Left renal pelvis (tissue), 4 donors: ENCODE results near the gene UHRF2. TPM values are rescaled to one million over a fixed set of nuclear protein-coding genes. Genes with fewer than 3 reads are reported as not detected.
"Not testable (repeated sequence)": the region's sequence is repeated elsewhere in the genome, so short reads cannot be mapped to it uniquely, and the experiment has no call there.

Experiments
- DNase-seq, 4 donors: peaks; one replicate each; pipeline ENCODE4 v3.0.0-alpha.2; 2013; ENCODE audit warnings: low read depth in 4 of 4, low spot score in 3 of 4
- polyA plus RNA-seq, 4 donors: library from polyadenylated mRNA; unstranded; fragments of 120-200 nt; gene quantifications; one replicate each; pipeline ENCODE4 v1.2.1, GENCODE V29; 2013; ENCODE audit not compliant: insufficient read length in 4 of 4

UHRF2 gene
- polyA plus RNA-seq, 4 donors, result 58.3 to 75.4 (median 71.8) TPM

- no peak for DNase-seq
Measured at GRCh38 chr9:6428940-6429889, 16.2 kb downstream of the UHRF2 start.

DNA sequence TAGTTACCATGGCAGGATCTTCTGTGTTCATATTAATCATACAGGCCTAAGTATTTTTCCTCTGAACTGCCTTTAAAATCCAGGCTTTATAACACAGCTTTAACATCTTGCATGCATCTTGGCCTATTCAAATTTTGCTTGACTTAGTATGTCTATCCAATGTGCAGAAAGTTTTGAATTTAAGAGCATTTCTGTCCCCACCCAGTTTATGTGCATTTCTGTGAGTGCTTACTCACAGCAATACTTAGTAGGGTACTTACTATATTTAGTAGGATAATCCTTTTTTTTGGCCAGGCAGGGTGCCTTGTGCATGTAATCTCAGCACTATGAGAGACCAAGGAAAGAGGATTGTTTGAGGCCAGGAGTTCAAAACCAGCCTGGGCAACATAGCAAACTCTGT is 18.0 kb downstream of the UHRF2 start:
- DNase-seq, result no peak

- no peak for DNase-seq
Measured at GRCh38 chr9:6433410-6433809, 20.4 kb downstream of the UHRF2 start.

DNA sequence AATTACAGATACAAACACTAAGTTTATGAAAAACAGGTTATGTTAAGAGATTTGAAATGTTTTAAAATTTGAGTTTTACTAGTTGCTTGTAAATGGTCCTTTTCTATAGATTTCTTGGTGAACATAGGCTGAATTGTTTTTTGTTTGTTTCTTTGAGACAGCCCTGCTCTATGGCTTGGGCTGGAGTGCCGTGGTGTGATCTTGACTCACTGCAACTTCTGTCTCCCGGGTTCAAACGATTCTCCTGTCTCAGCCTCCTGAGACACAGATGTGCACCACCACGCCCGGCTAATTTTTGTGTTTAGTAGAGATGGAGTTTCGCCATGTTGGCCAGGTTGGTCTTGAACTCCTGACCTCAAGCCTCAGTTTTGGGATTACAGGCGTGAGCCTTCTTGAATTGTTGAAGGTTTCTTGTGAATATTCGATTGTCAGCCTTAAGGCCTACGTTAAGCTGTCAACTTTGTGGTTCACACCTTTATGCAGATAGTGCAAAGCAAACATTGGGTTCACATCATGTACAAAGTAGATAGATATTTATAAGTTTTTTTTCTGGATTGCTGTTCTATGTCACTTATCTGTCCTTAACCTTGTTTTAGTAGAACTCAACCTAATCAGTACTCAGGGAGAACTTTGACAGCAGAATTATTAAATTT is 26.2 kb downstream of the UHRF2 start:
- no peak for DNase-seq

DNA sequence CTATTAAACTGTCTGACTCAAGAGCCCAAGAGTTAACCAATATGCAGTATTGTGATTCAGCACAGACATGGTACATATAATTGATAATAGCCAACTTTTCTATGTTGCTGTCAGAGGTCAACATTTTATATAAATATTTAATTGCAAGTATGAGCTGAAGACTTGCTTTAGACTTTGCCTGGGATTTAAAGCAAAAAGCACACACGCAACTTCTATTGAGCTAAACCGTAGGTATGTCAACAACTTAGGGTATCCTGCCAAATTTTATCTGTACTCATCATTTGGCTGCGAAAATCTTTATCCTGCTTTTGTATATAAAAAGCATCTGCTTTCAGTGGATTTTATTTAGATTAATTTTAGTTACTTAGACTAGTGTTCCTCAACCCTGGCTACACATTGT is 27.4 kb downstream of the UHRF2 start:
- DNase-seq, result no peak

GRCh38 chr9:6441269-6441668 is 28.3 kb downstream of the UHRF2 start:
- DNase-seq, result no peak

DNA sequence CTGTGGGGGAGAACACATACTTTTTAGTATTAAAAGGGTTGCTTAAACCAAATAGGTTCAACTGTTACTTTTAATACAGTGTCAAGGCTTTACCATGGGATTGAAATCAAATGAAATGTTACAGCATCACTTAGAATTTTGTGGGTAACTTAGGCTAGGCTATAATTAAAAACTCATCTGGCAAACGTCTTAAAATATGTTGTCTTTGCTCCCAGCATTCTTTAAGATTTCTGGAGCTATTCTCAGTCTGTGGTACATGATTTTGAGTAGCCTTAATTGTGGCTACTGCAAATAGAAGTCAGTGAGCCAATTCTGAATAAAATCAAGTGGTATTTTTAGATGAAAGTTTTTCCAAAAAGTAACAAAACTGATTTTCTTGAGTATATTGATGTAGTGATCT is 30.7 kb downstream of the UHRF2 start:
- DNase-seq, result no peak

GRCh38 chr9:6444128-6444527 is 31.1 kb downstream of the UHRF2 start:
- DNase-seq, result no peak

DNA sequence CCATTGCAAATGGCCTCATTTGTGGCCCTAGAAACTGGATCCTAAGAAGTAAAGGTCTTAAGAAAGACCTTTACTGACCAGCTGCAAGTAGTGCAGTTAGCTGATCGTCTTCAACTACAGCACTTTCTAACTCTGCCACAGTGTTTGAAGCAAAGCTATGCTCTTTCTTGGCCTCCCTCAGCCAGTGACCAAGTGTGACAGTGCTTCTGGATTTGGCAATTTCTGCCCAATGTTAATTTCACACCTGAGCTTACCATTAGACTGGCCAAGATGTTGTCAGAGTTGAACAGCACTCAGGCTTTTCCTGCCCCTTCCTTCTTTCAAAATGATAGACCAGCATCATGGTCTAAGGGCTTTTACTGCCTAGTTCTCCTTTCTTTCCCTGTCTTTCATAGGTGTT is 36.1 kb downstream of the UHRF2 start:
- no peak for DNase-seq

GRCh38 chr9:6449645-6450044 is 36.6 kb downstream of the UHRF2 start:
- no peak for DNase-seq

GRCh38 chr9:6450641-6451375 is 37.8 kb downstream of the UHRF2 start:
- no peak for DNase-seq

DNA sequence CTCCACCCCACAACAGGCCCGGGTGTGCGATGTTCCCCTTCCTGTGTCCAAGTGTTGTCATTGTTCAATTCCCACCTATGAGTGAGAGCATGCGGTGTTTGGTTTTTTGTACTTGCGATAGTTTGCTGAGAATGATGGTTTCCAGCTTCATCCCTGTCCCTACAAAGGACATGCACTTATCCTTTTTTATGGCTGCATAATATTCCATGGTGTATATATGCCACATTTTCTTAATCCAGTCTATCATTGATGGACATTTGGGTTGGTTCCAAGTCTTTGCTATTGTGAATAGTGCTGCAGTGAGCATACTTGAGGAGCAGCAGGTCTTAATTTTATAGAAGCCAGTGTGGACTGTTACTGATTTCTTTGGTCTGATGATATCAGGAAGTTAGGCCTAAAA is 42.3 kb downstream of the UHRF2 start:
- not testable (repeated sequence) for DNase-seq

DNA sequence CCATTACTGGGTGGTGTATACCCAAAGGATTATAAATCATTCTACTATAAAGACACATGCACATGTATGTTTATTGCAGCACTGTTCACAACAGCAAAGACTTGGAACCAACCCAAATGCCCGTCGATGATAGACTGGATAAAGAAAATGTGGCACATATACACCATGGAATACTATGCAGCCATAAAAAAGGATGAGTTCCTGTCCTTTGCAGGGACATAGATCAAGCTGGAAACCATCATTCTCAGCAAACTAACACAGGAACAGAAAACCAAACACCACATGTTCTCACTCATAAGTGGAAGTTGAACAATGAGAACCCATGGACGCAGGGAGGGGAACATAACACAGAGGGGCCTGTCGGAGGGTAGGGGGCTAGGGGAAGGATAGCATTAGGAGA is 45.7 kb downstream of the UHRF2 start:
- not testable (repeated sequence) for DNase-seq

- no peak for DNase-seq
Measured at GRCh38 chr9:6459718-6460117, 46.7 kb downstream of the UHRF2 start.

GRCh38 chr9:6460189-6460768 is 47.3 kb downstream of the UHRF2 start:
- no peak for DNase-seq

- no peak for DNase-seq
Measured at GRCh38 chr9:6461619-6462018, 48.6 kb downstream of the UHRF2 start.

DNA sequence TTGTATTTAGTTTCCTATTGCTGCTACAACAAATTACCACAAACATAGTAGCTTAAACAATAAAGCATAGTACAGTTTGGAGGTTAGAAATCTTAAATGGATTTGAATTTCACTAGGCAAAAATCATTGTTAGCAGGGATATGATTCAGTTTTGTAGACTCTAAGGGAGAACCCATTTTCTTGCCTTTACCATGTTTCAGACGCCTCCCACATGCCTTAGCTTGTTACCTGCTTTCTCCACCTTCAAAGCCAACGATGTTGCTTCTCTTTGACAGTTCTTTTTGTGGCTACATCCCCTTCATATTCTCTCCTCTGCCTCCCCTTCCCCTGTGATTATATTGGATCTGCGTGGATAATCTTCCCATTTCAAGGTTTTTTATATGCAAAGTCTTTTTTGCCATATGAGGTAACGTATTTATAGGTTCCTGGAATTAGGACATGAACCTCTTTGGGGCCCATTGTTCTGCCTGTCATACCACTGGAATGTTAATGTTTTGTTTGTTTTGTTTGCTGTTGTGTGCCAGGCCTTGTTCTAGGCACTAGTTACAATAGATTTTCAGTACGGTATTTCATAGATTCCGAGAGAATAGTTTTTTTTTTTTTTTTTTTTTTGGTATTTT is 54.1 kb downstream of the UHRF2 start:
- no peak for DNase-seq

- no peak for DNase-seq
Measured at GRCh38 chr9:6471231-6471850, 58.3 kb downstream of the UHRF2 start.

GRCh38 chr9:6473151-6473550 is 60.2 kb downstream of the UHRF2 start:
- DNase-seq, result no peak

DNA sequence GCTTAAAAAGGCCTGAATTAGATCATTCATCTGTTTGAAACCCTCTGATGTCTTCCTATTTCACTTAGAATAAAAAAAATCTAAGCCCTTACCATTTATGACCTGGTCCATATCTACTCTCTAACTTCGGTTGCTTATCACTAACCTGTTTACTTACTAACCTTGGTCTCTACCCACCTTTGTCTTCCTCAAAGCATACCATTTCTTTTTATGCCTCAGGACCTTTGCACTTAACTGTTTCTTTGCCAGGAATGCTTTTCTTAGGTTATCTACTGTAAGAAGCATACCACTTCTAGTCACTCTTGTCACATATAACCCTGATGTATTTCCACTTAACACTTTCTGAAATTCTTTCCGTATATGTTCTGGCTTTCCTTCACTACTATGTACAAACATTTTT is 67.0 kb downstream of the UHRF2 start:
- no peak for DNase-seq
